ENCODE measurements around the gene OR13C4.
A peak's percentile ranks its signal among the peaks of the same experiment; 100 is the strongest.
"Not testable (repeated sequence)": the region's sequence is repeated elsewhere in the genome, so short reads cannot be mapped to it uniquely, and the experiment has no call there.

OR13C4 gene

DNA sequence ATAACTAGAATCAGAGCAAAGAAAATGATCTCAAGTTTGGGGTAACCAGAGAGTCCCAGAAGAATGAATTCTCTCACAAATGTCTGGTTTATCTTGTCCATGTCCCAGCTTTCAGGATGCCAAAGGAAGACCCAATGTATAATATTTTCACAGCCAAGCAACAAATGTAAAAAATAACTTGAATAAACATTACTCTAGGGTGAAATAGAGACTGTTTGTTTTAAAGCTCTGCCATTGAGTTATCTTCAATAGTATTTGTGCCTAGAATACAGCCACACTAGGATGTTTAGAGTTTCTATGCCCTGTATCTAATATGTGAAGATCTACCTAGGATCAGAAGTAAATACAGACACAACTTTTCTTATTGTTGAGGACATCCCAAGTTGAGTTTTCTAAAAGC lies at the start of gene OR13C4:
TSS of gene OR13C4 (minus strand) at position 101 of the 400 bp plus-strand sequence. CDS start at position 101, 0 bp downstream.
- no peak for DNase-seq (ENCODE audit: low read depth in 2 of 2)

DNA sequence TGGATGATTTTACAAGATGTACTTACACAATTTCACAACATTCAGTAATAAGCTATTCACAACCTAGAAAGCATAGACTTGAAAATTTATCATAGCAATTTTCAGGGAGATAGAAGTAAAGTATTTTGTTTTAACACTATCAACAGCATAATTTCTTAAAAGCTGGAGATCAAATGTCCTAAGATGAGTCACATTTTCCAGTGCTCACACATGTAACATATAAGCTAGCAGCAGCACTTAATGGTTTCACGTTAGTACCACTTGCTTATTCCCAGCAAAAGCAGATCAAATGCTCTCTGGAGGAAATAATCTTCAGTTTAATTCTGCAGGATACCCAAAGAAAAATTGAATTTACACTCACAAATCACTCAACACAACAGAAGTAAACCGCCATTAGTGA lies 48.4 kb upstream of the OR13C4 start:
- peak in 1 of 2 experiments; percentile 26 for DNase-seq (ENCODE audit: low read depth in 2 of 2)

DNA sequence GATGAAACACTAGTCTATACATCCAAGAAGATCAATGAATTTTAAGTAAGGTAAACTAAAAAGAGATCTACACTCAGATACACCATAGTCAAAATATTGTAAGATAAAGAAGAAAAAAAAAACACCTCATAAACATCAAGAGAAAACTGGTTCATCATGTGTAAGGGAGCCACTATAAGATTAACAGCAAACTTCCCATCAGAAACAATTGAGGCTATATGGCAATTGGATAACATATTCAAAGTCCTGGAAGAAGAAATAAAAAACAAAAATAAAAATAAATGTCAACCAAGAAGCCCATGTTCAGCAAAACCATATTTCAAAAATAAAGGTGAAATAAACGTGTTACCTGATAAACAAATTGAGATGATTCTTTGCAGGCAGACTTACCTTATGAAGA lies 45.6 kb upstream of the OR13C4 start:
- no peak for DNase-seq (ENCODE audit: low read depth in 2 of 2)

DNA sequence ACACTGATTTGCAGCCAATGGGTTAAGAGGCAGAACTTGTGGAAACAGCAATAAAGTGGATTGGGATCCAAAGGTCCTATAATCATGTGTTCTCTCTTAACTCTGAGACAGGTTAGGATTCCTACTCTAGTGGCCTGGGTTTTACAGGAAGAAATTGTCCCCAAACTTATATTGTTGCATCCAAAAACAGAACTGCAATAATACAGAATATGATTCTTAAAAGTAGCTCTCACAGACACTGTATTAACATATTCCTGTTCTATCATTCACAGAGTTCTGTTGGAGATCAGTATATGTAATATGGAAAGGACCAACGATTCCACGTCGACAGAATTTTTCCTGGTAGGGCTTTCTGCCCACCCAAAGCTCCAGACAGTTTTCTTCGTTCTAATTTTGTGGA lies 41.9 kb upstream of the OR13C4 start, which contains the start of gene OR13C8:
TSS of gene OR13C8 (plus strand) at position 301 of the 400 bp plus-strand sequence. CDS start at position 301, 0 bp downstream.
- no peak for DNase-seq (ENCODE audit: low read depth in 2 of 2)

DNA sequence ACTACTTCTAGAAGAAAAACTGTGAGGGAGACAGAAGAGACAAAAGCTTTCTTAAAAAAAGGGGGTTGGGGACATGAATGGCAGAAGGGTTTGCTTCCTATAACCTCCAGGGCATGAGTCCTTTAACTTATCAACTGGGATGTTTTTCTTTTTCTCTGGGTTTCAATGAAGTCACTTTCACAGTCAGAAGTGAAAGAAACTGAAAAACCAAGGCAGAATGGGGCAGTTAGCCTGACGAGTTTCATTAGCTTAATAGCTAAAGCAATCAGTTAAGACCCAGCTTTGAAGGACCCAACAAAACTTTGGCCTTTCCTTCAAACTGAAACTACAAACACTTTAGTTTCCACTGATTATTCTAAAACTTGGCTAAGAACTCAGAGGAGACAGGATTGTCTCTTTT lies 37.3 kb upstream of the OR13C4 start:
- DNase-seq (ENCODE audit: low read depth in 2 of 2) = no peak

DNA sequence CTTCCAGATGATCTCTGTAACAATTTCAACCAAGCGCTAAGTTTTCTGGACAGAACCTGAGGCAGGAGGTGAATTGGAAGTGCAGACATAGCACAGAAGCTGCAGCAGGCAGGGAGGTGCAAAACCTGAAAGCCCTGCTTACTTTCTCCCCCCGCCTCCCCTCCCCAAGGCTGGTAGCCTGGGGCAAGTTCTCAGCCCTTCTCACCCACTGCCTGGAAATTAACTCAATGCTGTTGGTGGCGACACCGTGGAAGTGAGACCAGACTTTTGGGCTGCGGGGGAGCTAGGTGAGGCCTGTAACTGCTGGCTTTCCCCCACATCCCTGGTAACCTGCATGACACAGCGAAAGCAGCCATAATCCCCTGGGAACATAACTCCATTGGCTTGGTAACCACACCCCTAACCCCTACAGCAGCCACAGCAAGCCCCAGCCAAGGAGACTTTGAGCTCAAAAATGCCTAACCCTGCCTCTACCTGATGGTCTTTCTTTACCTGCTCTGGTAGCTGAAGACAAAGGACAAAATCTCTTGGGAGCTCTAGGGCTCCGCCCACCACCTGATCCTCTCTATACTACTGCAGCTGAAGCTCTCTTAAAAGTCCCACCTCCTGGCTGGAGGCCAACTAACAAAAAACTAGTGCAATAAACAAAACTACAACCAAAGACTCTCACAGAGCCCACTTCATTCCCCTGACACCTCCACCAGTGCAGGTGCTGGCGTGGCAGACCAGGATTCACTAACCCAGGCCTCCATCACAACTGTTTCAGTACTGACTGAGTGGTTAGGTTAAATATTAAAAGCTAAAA lies 30.0 kb upstream of the OR13C4 start:
- DNase-seq (ENCODE audit: low read depth in 2 of 2) = no peak

DNA sequence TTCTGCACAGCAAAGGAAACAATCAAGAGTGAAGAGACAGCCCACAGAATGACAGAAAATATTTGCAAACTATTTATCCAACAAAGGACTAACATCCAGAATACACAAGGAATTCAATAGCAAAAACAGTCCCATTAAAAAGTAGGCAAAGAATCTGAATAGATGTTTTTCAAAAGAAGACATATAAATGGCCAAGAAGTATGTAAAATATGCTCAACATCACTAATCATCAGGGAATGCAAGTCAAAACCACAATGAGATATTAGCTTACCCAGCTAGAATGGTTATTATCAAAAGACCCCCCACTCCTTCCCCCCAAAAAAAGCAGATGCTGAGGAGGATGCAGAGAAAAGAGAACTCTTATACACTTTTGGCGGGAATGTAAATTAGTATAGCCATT lies 28.5 kb upstream of the OR13C4 start:
- DNase-seq (ENCODE audit: low read depth in 2 of 2) = peak in 1 of 2 experiments; percentile 36

DNA sequence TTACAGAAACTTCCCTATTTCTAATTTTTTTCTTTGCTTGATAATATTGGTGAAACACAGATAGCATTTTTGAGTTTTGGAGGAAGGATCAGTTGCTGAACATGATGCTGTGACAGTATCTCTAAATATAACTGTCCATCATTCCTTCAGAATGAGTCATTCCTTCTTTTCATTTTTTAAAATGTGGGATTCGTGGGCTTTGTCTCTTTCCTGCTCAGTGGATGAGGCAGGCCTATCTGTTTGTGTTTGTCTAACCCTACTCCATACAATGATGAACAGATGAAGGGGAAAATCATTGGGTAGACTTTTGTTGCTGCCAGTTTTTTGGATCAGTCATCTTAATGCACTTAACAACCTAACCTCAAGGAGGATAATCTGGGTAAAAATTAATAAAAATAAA lies 26.3 kb upstream of the OR13C4 start:
- DNase-seq (ENCODE audit: low read depth in 2 of 2) = peak in 1 of 2 experiments; percentile 31

DNA sequence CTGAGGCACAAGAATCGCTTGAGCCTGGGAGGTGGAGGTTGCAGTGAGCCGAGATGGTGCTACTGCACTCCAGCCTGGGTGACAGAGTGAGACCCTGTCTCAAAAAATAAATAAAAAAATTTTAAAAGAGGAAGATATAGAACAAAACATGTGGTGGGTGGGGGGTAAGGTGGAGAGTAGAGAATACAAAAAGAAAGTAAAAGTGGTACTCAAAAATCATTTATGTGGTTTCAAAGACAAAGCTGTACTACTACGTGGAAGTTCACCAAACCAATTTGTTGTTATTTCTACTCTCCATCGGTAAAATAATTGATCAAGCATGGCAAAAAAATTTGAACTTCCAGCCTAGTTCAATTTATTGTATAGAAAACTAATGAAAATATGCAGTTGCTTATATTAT lies 17.6 kb upstream of the OR13C4 start:
- DNase-seq (ENCODE audit: low read depth in 2 of 2) = no peak

DNA sequence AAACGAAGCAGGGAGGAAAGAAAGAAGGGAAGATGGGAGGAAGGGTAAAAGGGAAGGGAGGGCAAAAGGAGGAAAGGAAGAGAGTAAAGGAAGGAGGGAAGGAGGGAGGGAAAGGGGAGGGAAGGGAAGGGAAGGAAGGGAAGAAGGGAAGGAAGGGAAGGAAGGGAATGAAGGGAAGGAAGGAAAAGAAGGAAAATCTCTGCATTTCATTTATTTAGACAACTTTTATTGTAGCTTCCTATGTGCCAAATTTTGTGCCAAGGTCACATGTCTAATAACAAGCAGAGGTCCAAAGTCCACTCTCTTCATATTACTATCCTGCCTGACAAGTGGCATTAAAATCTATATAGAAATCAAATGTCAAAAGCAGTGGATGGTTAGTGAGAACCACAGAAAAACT lies 12.3 kb upstream of the OR13C4 start:
- DNase-seq (ENCODE audit: low read depth in 2 of 2) = no peak

DNA sequence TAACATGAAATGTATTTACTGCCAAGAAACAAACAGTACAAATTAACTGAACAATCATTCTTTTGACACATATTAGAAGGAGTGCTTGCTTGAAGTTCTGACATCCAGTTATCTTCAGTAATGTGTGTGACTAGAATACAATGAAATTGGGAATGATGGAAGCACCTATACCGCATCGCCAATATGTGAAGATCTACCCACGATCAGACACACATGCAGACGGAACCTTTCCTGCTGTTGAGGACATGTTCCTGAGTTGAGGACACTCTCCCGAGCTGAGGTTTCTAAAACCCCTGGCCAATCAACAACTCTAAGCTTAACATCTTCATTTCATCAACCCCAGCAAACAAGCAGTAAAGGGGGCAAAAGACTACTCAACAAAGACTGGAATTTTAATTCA lies 9.7 kb upstream of the OR13C4 start, which contains the start of gene OR13C3:
TSS of gene OR13C3 (minus strand) at position 101 of the 400 bp plus-strand sequence. CDS start 133 bp downstream, outside the sequence.
- no peak for DNase-seq (ENCODE audit: low read depth in 2 of 2)

DNA sequence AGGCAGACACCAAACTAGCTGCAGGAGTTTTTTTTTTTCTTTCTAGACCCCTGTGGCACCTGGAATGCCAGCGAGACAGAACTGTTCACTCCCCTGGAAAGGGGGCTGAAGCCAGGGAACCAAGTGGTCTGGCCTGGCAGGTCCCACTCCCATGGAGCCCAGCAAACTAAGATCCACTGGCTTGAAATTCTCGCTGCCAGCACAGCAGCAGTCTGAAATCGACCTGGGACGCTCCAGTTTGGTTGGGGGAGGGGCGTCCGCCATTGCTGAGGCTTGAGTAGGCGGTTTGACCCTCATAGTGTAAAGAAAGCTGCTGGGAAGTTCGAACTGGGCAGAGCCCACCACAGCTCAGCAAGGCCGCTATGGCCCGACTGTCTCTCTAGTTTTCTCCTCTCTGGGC lies 6.8 kb downstream of the OR13C4 start:
- DNase-seq (ENCODE audit: low read depth in 2 of 2) = not testable (repeated sequence)

DNA sequence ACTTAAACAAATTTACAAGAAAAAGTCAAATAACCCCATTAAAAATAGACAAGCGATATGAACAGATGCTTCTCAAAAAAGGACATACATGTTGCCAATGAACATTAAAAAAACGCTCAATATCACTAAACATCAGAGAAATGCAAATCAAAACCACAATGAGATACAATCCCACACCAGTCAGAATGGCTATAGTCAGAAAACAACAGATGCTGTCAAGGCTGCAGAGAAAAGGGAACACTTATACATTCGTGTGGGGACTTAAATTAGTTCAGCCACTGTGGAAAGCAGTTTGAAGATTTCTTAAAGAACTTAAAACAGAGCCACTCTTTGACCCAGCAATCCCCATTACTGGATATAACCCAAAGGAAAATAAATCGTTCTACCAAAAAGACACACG lies 12.1 kb downstream of the OR13C4 start:
- no peak for DNase-seq (ENCODE audit: low read depth in 2 of 2)

DNA sequence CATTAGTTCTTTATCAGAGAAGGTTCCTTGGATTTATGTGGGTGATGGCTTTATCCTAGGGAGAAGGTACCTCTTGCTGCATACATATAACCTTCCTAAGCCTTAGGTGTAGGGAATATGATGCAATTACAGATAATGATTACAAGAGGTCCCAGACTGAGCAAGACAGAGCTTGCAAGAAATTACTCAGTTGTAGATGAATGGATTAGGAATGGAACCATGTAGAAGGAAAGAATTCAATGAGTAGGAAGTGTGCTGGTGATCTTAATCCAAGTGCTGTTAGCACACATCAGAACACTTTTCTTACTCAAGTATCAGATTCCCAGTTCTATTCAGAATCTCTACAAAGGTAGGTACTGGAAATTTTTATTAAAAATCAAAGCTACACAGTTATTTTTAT lies 20.4 kb downstream of the OR13C4 start:
- no peak for DNase-seq (ENCODE audit: low read depth in 2 of 2)

DNA sequence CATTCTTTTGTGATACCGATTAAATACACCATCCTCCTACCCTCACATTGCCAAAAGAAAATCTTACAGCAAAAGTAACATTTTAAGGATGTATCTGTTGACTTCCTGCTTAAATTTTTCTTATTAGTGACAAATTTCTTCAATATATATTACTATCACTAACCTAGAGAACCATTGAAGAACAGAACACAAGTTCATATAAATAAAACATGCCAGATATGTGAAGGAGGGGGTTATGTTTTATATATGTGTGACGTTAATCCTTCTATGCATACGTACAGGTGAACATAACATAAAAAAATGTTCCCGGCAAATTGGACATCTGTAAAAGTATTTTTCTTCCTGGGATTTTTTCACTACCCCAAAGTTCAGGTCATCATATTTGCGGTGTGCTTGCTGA lies 23.0 kb downstream of the OR13C4 start, which contains the start of gene OR13F1:
TSS of gene OR13F1 (plus strand) at position 301 of the 400 bp plus-strand sequence. CDS start at position 301, 0 bp downstream.
- DNase-seq (ENCODE audit: low read depth in 2 of 2) = no peak

DNA sequence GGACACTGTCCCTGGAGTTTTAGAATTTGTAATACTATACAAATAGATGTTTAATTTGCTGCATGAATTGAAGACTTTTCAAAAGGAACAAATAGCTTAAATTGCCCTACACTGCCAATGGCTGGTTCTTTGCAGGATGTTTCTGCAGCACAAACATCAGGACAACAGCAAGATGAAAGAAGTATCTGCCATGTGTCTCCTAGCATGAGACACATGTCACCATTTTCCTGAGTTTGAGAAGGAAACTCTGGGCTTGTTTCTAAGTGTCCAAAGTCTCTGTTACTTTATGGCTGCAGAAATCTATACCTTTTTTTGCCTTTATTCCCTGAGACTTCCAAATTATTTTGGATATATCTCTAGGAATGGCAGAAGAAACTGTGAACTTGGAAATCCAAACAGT lies 23.6 kb downstream of the OR13C4 start:
- DNase-seq (ENCODE audit: low read depth in 2 of 2) = no peak

DNA sequence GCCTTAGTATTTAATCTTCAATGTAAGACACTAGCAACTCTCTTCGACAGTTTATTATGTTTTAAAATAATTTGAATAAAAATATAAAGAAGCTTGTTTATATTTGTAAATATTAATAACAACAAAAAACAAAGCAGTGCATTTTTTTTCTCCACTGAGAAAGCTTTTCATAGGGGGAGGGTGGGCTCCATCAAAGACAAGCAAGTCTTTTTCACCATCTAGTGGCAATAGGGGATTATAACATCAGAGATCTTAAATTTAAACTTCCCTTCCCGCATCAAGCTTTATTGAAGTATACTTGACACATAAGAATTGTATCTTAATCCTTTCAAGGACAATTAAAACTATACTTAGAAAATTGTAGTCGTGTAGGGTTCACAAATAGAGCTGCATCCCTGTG lies 32.2 kb downstream of the OR13C4 start:
- DNase-seq (ENCODE audit: low read depth in 2 of 2) = no peak

DNA sequence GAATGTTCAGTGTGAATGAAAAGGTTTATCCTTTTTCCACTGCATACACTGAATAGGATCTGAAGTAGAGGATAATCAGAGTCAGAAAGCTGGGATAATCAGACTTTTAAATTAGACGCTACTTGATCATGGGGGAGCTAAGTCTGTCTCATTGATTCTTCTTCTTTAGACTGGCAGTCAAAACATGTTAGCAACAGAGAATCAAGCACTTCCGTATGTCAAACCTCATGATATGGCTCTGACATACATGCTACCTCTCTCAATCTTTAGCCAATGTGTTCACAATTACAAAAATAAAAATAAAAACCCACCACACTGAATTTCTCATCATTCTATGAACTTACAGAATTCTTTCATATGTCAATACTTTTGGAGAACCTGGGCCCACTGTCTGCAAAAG lies 42.0 kb downstream of the OR13C4 start:
- DNase-seq (ENCODE audit: low read depth in 2 of 2) = no peak

DNA sequence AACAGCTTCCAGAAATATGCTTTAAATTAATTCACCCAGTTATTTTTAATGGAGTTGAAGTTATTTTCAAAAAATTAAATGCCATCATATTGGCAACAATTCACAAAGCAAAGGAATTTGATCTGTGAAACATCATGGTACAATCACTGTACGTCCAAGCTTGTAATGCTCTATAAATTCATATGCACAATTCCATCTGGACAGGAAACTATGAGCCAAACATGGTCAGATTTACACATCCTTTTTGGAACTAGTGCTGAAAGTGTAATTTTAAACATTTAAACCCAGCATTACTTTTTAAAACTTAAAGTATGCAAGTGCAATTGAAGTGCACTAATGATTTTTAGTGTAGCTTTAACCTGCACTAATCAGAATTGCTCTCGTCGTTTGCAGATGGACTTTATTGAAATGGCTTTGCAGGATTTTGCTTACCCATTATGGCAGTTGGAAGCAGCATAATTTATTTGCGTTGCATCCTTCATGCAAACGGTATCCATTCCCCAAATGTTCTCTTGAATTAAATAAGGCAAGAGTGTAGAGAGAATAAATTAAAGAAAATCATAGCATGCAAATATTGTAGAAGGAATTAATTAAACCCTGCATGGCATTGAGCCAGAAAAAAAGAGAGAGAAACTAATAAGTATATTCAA lies 44.0 kb downstream of the OR13C4 start:
- no peak for DNase-seq (ENCODE audit: low read depth in 2 of 2)
